Measurements from ENCODE around the gene KMO.

KMO gene

GRCh38 chr1:241557031-241557430, 24.9 kb downstream of the KMO start:
- H3K4me2 ChIP-seq (ENCODE audit: low read depth, low read length, poor library complexity, severe bottlenecking), result no peak overlapping the region
- H3F3A ChIP-seq (ENCODE audit: insufficient read depth), result no peaks in the 10 kb centered on the region
- no peaks in the 10 kb centered on the region for H3K27me3 ChIP-seq (ENCODE audit: low read length)
- H4K20me1 ChIP-seq (ENCODE audit: low read depth, low read length), result no peaks in the 10 kb centered on the region
- H3K9me3 ChIP-seq (ENCODE audit: insufficient read depth, low read length), result no peaks in the 10 kb centered on the region
- no peaks in the 10 kb centered on the region for H3K79me2 ChIP-seq (ENCODE audit: insufficient read depth, low read length)
- 0 out of 2 replicates have a peak, but pooled peaks cover 4% of the 10 kb centered on the region for H3K36me3 ChIP-seq (ENCODE audit: low read length)
- H3K9ac ChIP-seq (ENCODE audit: low read length), result no peak overlapping the region
- no peak overlapping the region for H3K4me3 ChIP-seq (ENCODE audit: insufficient read depth, low read length, poor library complexity, severe bottlenecking)
- no peaks in the 10 kb centered on the region for H3K9me2 ChIP-seq (replicated peaks; ENCODE audit: insufficient read depth, low read length)
- H3K27ac ChIP-seq (ENCODE audit: low read depth, low read length), result no peak overlapping the region
- no peak overlapping the region for H2AFZ ChIP-seq (ENCODE audit: low read depth, low read length, severe bottlenecking)
- TF ChIP-seq, protein P1, sequence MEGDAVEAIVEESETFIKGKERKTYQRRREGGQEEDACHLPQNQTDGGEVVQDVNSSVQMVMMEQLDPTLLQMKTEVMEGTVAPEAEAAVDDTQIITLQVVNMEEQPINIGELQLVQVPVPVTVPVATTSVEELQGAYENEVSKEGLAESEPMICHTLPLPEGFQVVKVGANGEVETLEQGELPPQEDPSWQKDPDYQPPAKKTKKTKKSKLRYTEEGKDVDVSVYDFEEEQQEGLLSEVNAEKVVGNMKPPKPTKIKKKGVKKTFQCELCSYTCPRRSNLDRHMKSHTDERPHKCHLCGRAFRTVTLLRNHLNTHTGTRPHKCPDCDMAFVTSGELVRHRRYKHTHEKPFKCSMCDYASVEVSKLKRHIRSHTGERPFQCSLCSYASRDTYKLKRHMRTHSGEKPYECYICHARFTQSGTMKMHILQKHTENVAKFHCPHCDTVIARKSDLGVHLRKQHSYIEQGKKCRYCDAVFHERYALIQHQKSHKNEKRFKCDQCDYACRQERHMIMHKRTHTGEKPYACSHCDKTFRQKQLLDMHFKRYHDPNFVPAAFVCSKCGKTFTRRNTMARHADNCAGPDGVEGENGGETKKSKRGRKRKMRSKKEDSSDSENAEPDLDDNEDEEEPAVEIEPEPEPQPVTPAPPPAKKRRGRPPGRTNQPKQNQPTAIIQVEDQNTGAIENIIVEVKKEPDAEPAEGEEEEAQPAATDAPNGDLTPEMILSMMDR (IDR thresholded peaks at IDR 0.05; ENCODE audit: insufficient read depth, low read length, poor library complexity, severe bottlenecking), result no peak
- no peak for TF ChIP-seq EZH2phosphoT487 (conservative IDR thresholded peaks at IDR 0.05; ENCODE audit: low read length)

GRCh38 chr1:241557551-241558193, 25.5 kb downstream of the KMO start:
- H3K36me3 ChIP-seq (ENCODE audit: low read length), result 0 out of 2 replicates have a peak, but pooled peaks cover 3% of the 10 kb centered on the region
- no peak overlapping the region for H3K4me2 ChIP-seq (ENCODE audit: low read depth, low read length, poor library complexity, severe bottlenecking)
- no peak for TF ChIP-seq EZH2phosphoT487 (conservative IDR thresholded peaks at IDR 0.05; ENCODE audit: low read length)
- TF ChIP-seq, protein P1 (IDR thresholded peaks at IDR 0.05; ENCODE audit: insufficient read depth, low read length, poor library complexity, severe bottlenecking), result no peak
- no peak overlapping the region for H2AFZ ChIP-seq (ENCODE audit: low read depth, low read length, severe bottlenecking)
- H3F3A ChIP-seq (ENCODE audit: insufficient read depth), result no peaks in the 10 kb centered on the region
- H3K27ac ChIP-seq (ENCODE audit: low read depth, low read length), result no peak overlapping the region
- H4K20me1 ChIP-seq (ENCODE audit: low read depth, low read length), result no peaks in the 10 kb centered on the region
- H3K9ac ChIP-seq (ENCODE audit: low read length), result no peak overlapping the region
- no peaks in the 10 kb centered on the region for H3K79me2 ChIP-seq (ENCODE audit: insufficient read depth, low read length)
- H3K9me2 ChIP-seq (replicated peaks; ENCODE audit: insufficient read depth, low read length), result no peaks in the 10 kb centered on the region
- H3K9me3 ChIP-seq (ENCODE audit: insufficient read depth, low read length), result no peaks in the 10 kb centered on the region
- H3K4me3 ChIP-seq (ENCODE audit: insufficient read depth, low read length, poor library complexity, severe bottlenecking), result no peak overlapping the region
- no peaks in the 10 kb centered on the region for H3K27me3 ChIP-seq (ENCODE audit: low read length)

GRCh38 chr1:241560146-241560848, 28.1 kb downstream of the KMO start:
- no peaks in the 10 kb centered on the region for H3K9me2 ChIP-seq (replicated peaks; ENCODE audit: insufficient read depth, low read length)
- no peaks in the 10 kb centered on the region for H3K27me3 ChIP-seq (ENCODE audit: low read length)
- H3K27ac ChIP-seq (ENCODE audit: low read depth, low read length), result no peak overlapping the region
- TF ChIP-seq, protein P1 (IDR thresholded peaks at IDR 0.05; ENCODE audit: insufficient read depth, low read length, poor library complexity, severe bottlenecking), result no peak
- no peak for TF ChIP-seq EZH2phosphoT487 (conservative IDR thresholded peaks at IDR 0.05; ENCODE audit: low read length)
- no peaks in the 10 kb centered on the region for H3F3A ChIP-seq (ENCODE audit: insufficient read depth)
- H2AFZ ChIP-seq (ENCODE audit: low read depth, low read length, severe bottlenecking), result no peak overlapping the region
- H3K4me2 ChIP-seq (ENCODE audit: low read depth, low read length, poor library complexity, severe bottlenecking), result no peak overlapping the region
- no peak overlapping the region for H3K4me3 ChIP-seq (ENCODE audit: insufficient read depth, low read length, poor library complexity, severe bottlenecking)
- peaks cover 3% of the 10 kb centered on the region; the same call in 1 of the 2 replicates for H3K36me3 ChIP-seq (ENCODE audit: low read length)
- no peaks in the 10 kb centered on the region for H3K79me2 ChIP-seq (ENCODE audit: insufficient read depth, low read length)
- H3K9ac ChIP-seq (ENCODE audit: low read length), result no peak overlapping the region
- no peaks in the 10 kb centered on the region for H3K9me3 ChIP-seq (ENCODE audit: insufficient read depth, low read length)
- H4K20me1 ChIP-seq (ENCODE audit: low read depth, low read length), result no peaks in the 10 kb centered on the region

All from SU-DHL-6 (cell line).